Measurements from ENCODE around the gene R3HDM4.
"Not testable (repeated sequence)": the region's sequence is repeated elsewhere in the genome, so short reads cannot be mapped to it uniquely, and the experiment has no call there.

Gene R3HDM4

DNA sequence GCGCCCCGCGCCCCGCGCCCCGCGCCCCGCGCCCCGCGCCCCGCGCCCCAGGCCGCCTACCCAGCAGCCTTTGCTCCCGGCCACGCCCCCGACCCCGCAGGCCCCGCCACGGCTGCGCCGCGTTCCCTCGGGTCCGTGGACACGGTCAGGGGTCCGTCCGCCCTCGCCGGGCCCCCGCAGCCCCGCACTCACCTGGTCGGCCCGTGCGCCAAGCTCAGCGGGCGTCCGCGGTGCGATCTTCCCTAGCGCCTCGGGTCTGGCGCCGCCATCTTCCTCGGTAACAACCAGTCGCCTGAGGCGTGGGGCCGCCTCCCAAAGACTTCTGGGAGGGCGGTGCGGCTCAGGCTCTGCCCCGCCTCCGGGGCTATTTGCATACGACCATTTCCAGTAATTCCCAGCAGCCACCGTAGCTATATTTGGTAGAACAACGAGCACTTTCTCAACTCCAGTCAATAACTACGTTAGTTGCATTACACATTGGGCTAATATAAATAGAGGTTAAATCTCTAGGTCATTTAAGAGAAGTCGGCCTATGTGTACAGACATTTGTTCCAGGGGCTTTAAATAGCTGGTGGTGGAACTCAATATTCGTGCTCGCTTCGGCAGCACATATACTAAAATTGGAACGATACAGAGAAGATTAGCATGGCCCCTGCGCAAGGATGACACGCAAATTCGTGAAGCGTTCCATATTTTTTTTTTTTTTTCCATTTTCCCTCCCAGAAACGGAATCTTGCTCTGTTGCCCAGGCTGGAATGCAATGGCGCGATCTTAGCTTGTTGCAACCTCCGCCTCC lies 19.9 kb downstream of the R3HDM4 start, which contains the start of the genes MED16 and RNU6-9:
MED16 (minus strand) TSS at position 294 of the 796 bp plus-strand sequence. CDS start 2,056 bp downstream, outside the sequence.
RNU6-9 (plus strand) TSS at position 591 of the 796 bp plus-strand sequence.
- peaks cover 13% of the 10 kb centered on the region for H3K4me1 ChIP-seq (ENCODE audit: insufficient read depth, low read length, severe bottlenecking)
- H3K9me3 ChIP-seq (ENCODE audit: low read length), result no peaks in the 10 kb centered on the region
- no peak within 1 kb of the TSS for H2AFZ ChIP-seq (ENCODE audit: low read length)
- H3F3A ChIP-seq (ENCODE audit: insufficient read depth, low read length), result peaks cover 4% of the 10 kb centered on the region; the same call in 1 of the 2 replicates
- peaks cover 26% of the 10 kb centered on the region for H3K36me3 ChIP-seq (ENCODE audit: insufficient read depth, low read length)
- no peaks in the 10 kb centered on the region for H3K27me3 ChIP-seq (ENCODE audit: insufficient read depth, low read length)
- no peaks in the 10 kb centered on the region for H4K20me1 ChIP-seq (ENCODE audit: insufficient read depth, low read length)
- no peaks in the 10 kb centered on the region for H3K9me2 ChIP-seq (ENCODE audit: low read depth, low read length)
- peak within 1 kb of the TSS; percentile 76 for H3K4me3 ChIP-seq (ENCODE audit: low read depth, low read length, poor library complexity, severe bottlenecking)
- H3K79me2 ChIP-seq (ENCODE audit: insufficient read depth, low read length), result no peaks in the 10 kb centered on the region
- peak within 1 kb of the TSS; percentile 92 for H3K9ac ChIP-seq (ENCODE audit: low read length)
- TF ChIP-seq CTCF (IDR thresholded peaks at IDR 0.05; ENCODE audit: low read length) (no peak), EZH2 (IDR thresholded peaks at IDR 0.05; ENCODE audit: borderline replicate concordance, low read length) (no peak)
- H3K4me2 ChIP-seq (ENCODE audit: low read length), result peak within 1 kb of the TSS; percentile 64
- H3K27ac ChIP-seq (ENCODE audit: low read depth, low read length, poor library complexity, severe bottlenecking), result peak within 1 kb of the TSS; percentile 80

GRCh38 chr19:892243-892893 lies 20.7 kb downstream of the R3HDM4 start:
- Histone ChIP-seq H3K79me2 (ENCODE audit: insufficient read depth, low read length) (no peaks in the 10 kb centered on the region), H2AFZ (ENCODE audit: low read length) (no peak overlapping the region), H3K36me3 (ENCODE audit: insufficient read depth, low read length) (peaks cover 21% of the 10 kb centered on the region)

DNA sequence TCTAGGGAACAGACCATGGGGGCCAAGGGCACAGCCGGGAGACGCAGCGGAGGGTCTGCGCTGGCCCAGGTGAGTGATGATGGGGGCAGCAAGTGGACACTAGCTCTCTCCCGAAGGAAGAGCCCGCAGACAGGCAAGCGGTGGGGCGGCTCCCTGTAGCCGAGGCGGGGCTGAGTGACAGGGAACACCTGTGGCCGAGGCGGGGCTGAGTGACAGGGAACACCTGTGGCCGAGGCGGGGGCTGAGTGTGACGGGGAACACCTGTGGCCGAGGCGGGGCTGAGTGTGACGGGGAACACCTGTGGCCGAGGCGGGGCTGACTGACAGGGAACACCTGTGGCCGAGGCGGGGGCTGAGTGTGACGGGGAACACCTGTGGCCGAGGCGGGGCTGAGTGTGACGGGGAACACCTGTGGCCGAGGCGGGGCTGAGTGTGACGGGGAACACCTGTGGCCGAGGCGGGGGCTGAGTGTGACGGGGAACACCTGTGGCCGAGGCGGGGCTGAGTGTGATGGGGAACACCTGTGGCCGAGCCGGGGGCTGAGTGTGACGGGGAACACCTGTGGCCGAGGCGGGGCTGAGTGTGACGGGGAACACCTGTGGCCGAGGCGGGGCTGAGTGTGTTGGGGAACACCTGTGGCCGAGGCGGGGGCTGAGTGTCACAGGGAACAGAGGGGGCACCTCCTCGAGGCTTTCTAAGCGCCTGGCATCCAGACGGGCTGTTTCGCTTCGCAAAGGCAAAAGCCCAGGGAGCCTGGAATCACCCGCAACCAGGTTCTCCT lies 21.4 kb downstream of the R3HDM4 start:
- H3K79me2 ChIP-seq (ENCODE audit: insufficient read depth, low read length); H3K27me3 ChIP-seq (ENCODE audit: insufficient read depth, low read length); H3K9me2 ChIP-seq (ENCODE audit: low read depth, low read length); H2AFZ ChIP-seq (ENCODE audit: low read length); H3K9me3 ChIP-seq (ENCODE audit: low read length); H3F3A ChIP-seq (ENCODE audit: insufficient read depth, low read length); H4K20me1 ChIP-seq (ENCODE audit: insufficient read depth, low read length): not testable (repeated sequence)
- H3K4me3 ChIP-seq (ENCODE audit: low read depth, low read length, poor library complexity, severe bottlenecking), result peak overlapping the region; percentile 76
- H3K9ac ChIP-seq (ENCODE audit: low read length), result peak overlapping the region; percentile 92; the same call in 1 of the 2 replicates
- H3K36me3 ChIP-seq (ENCODE audit: insufficient read depth, low read length), result peaks cover 17% of the 10 kb centered on the region
- peaks cover 14% of the 10 kb centered on the region for H3K4me1 ChIP-seq (ENCODE audit: insufficient read depth, low read length, severe bottlenecking)
- H3K27ac ChIP-seq (ENCODE audit: low read depth, low read length, poor library complexity, severe bottlenecking), result peak overlapping the region; percentile 80
- H3K4me2 ChIP-seq (ENCODE audit: low read length), result peak overlapping the region; percentile 64

More at GRCh38 chr19:892243-892893, 20.7 kb downstream of the R3HDM4 start:
- Histone ChIP-seq H3K9me3 (ENCODE audit: low read length) (no peaks in the 10 kb centered on the region), H3K4me1 (ENCODE audit: insufficient read depth, low read length, severe bottlenecking) (peaks cover 14% of the 10 kb centered on the region), H3K9ac (ENCODE audit: low read length) (peak overlapping the region; percentile 92), H4K20me1 (ENCODE audit: insufficient read depth, low read length) (no peaks in the 10 kb centered on the region), H3K27me3 (ENCODE audit: insufficient read depth, low read length) (no peaks in the 10 kb centered on the region), H3K4me3 (ENCODE audit: low read depth, low read length, poor library complexity, severe bottlenecking) (peak overlapping the region; percentile 76), H3K27ac (ENCODE audit: low read depth, low read length, poor library complexity, severe bottlenecking) (peak overlapping the region; percentile 80), H3K9me2 (ENCODE audit: low read depth, low read length) (no peaks in the 10 kb centered on the region), H3F3A (ENCODE audit: insufficient read depth, low read length) (peaks cover 4% of the 10 kb centered on the region; the same call in 1 of the 2 replicates), H3K4me2 (ENCODE audit: low read length) (peak overlapping the region; percentile 64)
- TF ChIP-seq EZH2 (IDR thresholded peaks at IDR 0.05; ENCODE audit: borderline replicate concordance, low read length), result no peak
- TF ChIP-seq CTCF (IDR thresholded peaks at IDR 0.05; ENCODE audit: low read length), result no peak

Measured in OCI-LY1 (cell line).